ENCODE measurements around the gene PBX2. TPM values are rescaled to one million over a fixed set of nuclear protein-coding genes. Genes with fewer than 3 reads are reported as not detected.
"Not testable (repeated sequence)": the region's sequence is repeated elsewhere in the genome, so short reads cannot be mapped to it uniquely, and the experiment has no call there.

Gene PBX2
- total RNA-seq, 1 experiment from 2014 or later = 14.3 TPM

DNA sequence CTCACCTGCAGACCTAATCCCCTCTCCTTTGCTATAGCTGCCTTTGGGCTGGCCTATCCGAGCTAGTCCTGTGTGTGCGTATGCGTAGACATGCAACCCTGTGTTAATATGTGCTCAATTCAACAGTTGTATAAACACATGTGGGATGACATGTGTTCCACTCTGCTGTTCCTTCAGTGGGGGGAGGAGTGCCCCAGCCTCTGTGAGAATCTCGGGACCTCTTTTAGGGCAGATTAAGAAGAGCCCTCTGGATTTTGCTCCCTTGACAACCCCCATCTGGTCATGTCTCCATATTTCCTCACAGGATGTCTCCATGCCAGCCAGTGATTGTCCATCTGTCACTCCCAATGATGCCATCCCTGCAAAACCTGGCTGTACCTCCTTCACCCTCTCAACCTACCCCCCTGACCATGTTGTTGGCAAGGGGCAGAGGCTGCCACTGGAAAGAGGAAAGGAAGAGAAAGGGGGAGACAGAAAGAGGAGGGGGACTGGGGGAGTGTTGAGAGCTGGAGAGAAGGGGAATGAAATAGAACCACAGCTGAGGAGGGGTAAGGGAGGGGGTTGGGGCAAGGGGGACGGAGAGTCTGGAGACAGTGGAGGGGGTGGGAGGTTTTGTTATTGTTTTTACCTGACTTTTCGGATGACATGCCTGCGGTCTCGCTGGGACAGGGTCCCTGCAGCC is 38.7 kb downstream of the PBX2 start:
- DNase-seq (ENCODE audit: low spot score) = no peak

DNA sequence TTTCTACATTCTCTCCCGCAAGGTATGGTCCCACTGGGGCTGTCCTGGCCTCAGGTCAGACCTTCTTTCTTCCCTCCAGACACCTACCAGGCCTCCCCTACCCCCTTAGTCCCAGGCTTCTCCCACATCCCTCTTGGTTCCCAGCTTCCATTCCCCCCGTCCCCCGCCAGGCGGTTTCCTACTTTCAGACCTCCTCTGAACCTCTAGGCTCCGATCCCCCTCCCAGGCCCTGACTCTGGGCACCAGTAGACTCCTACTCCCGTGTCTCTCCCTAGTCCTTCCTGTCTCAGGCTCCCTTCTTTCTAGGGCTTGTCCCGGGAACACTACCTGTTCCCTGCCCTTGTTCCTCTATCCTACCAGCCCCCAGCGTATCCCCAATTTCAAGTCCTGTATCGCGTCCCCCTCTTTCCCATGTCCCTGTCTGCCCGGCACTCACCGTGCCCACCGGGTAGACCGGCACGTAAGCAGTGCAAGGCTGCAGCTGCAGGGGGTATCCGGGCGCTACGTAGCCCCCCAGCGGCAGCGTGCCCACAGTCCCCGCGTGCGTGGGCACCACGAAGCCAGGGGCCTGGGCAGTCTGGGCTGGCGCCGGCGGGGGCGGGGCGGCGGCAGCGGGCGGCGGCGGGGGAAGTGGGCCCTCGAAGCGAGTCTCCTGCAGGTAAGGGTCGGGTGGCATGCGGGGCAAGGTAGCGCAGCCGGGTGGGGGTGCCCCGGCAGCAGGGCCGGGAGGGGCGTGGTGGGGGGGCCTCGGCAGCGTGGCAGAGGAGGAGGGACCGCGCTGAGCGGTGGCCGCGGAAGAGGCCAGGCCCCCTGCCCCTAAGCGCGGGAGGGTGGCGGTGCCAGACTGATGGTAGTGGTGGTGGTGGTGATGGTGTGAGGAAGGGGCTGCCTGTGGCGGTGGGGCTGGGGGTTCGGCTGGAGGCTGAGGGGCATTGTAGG is 39.8 kb downstream of the PBX2 start:
- no peak for DNase-seq (ENCODE audit: low spot score)

DNA sequence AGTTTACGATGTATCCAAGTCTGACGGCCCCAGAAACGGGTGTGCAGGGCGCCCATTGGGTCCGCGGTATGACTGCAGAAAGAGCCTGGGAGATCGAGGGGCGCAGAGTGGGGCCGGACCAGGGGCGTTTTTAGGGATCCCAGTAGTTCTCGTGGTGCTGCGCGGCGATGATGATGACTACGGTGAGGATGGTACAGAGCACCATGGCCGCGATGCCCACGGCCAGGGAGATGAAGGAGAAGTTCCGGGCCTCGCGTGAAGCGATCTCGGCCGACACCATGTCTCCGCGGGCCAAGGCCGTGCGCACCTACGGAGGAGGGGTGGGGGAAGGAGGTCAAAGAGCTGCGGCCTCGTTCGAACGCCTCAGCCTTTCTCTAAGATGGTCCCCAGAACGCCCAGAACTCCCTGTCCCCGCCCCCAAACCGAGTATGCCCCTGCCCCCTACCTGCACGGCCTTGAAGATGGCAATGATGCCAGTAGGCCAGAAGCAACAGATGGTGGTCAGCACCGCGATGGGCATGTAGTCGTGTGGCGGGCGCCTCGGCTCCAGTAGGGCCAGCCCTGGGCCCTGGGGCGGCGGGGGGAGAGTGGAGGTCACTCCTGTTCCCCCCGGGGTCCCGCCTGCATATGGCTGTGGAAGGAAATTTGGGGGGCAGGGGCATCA is 40.8 kb downstream of the PBX2 start:
- DNase-seq (ENCODE audit: low spot score) = no peak

DNA sequence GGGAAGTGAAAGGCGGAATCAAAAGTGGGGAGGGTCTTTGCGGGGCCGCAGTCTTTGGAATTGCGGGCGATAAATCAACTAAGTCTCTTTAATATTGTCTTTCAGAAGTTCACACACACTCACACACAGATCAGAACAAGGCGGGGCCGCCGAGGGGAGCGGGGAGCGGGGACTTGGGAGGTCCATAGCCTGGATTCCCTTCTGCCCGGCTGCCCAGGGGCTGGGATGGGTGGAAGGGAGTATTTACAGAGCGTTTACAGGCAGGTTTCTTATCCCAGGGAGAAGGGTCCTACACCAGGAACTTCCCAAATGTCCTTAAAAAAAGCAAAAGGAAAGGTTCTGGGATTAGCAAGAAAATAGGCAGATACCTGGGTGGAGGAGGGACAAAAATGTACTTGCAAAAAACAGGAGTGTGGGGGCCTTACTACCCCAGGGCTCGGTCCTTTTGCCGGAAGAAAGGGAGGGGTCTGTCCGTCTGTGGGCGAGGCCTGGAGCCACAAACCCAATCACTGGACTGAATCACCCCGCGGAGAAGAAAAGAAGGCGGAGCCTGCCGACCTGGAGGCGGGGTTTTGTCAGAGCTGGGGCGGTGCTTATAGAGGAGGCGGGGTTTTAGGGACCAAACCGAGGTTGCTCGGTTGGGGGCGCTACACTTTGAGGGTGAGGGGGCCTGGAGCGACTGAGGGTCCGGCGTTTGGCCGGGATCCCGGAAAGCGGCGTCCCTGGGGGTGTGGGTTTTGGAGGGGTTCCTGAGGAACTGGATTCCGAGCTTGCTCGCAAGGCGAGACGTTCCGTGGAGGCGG is 41.5 kb downstream of the PBX2 start:
- DNase-seq (ENCODE audit: low spot score) = no peak

DNA sequence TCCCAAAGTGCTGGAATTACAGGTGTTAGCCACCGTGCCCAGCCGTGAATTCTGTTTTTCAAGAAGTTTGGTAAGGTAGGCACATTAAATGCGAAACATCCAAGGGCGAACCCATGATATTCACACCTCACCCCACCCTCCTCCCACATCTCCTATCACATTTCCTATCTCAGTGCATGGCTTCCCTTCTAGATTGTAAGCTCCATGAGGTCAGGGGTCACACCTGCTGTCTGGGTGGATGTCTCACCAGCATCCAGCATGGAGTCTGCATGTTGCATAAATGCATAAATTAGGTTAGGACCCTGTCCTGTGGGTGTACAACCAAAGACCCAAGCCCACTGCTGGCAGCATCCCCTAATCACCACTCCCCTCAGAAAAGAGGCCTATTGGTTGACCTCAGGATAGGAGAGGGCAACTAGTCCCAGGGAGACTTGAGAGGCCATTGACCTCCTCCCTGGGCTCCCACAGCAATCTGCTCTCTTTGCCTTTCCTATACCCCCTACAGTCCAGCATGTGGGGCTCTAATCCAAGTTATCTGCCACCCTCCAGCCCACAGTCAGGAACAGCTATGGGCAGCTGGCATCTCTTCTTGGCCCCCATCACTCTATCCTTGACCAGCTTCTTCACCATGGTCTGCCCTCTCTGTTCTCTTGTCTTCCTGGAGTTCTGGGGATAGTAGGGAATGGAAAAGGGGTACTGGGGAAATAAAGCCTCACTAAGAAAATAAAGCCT is 42.4 kb downstream of the PBX2 start:
- DNase-seq (ENCODE audit: low spot score) = no peak

DNA sequence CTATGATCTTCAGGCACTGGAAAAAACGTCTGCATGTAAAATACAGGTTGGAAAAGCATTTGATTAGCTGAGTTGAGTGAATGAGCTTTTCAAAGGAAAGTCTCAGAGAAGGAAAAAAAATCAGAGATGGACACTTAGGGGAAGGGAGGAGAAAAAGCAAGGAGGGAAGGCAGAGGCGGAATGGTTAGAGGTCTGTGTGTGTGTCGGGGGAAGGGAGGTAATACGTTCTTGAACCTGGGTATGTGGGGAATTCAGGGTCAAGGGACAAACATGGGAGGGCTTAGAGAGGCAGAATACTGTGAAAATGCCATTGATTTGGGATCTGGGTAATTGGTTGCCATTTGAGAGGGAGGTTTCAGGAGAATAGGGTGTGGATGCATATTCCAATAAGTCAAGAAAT is 43.3 kb downstream of the PBX2 start:
- no peak for DNase-seq (ENCODE audit: low spot score)

DNA sequence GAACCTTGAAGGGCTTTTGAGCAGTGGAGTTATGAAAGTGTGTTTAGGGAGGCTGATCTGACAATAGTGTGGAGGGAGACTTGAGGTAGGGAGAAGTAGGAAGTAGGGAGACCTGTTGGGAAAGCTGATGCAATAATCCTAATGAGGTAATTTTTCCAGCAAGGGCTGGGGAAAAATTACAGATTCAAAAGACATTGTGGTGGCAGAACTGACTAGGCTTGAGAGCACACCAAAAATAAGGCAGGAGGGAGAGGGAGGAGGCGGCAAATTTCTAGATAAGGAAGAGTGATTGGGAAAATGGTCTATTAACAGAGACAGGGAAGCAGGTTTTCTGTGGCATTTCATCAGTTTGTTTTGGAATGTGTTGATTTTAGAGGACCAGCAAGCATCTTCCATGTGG is 43.7 kb downstream of the PBX2 start:
- DNase-seq (ENCODE audit: low spot score) = no peak

DNA sequence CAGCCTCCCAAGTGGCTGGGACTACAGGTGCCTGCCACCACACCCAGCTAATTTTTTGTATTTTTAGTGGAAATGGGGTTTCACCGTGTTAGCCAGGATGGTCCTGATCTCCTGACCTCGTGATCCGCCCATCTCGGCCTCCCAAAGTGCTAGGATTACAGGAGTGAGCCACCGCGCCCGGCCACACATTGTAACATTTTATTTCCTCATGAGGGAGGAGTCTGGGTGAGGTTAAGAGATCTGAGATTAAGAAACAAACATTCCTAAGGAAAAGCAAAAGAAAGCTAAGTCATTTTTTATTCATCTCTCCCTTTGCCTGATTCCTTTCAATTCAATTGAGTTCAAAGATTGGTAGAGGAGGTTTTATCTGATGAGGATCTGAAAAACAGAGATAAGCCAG is 45.8 kb downstream of the PBX2 start:
- DNase-seq (ENCODE audit: low spot score) = not testable (repeated sequence)

DNA sequence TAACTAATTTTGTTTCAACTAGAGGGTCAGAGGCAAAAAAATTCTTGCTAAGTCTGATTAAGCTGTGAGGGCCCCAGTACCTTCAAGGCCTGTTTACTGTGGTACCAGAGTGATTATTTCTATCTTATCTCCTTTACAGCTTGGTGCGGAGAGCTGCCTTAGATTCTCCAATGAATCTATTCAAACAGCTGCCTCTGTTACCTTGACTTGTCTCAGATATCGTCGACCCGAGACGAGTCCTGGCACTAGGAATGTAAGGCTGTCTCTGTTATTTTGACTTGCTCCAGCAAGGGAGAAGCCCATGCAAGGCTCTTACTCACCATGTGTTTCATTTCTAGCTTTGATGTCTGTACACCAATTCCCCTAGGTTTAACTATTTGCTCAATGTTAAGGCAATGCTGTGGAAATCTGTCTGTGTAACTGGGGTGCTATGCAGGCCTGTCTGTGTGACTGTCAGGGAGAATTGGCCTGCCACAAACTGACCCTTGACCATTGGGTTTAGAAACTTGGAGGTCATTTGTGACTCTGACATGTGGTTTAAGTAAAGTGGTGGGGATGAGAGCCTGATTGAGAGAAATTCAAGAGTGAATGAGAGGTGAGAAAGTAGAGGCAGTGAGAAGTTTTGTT is 49.5 kb downstream of the PBX2 start:
- DNase-seq (ENCODE audit: low spot score) = no peak

DNA sequence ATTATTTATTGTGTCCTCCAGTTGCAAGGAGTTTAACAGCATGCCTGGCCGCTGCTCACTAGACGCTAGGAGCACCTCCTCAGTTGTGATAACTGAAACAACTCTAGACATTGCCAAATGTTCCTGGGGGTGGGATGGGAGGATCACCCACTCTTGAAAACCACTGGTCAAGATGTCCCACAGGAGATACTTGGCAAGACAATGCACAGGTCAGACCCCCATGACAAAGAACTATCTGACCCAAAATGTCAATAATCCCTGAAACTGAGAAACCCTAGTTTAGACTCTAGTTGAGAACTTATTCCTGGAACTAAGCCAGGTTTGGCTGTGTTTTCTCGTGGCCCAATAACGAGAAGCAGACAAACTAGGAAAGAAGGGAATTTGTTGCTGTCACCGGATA is 50.4 kb downstream of the PBX2 start:
- DNase-seq (ENCODE audit: low spot score) = no peak

DNA sequence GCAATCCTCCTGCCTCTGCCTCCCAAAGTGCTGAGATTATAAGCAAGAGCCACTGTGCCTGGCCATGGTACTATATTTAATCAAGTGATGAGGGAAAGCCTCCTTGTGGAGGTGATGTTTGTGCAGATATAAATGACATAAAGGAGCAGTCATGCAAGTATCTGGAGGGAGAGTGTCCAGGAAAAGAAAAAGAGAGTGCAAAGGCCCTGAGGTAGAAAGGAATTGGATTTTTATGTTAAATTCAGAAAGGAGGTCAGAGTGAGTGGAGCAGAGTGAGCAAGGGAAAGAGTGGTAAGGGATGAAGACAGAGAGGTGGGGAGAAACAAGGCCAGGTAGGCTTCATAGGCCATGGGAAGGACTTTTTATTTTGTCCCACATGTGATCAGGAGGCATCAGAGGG is 52.5 kb downstream of the PBX2 start:
- DNase-seq (ENCODE audit: low spot score) = no peak

Other genes with a start within 250 kb of the PBX2 start
- gene CFB, start 244.1 kb downstream of the PBX2 start, total RNA-seq (2014; rRNA removed; shearing (Covaris generic)) = 1.5 and 4.3 TPM in 2 replicates
- gene NELFE, start 231.2 kb downstream of the PBX2 start, total RNA-seq (2014; rRNA removed; shearing (Covaris generic)) = 140 and 141 TPM in 2 replicates
- gene SKIC2, start 231.0 kb downstream of the PBX2 start, total RNA-seq (2014; rRNA removed; shearing (Covaris generic)) = 21.1 and 23.8 TPM in 2 replicates
- gene DXO, start 218.1 kb downstream of the PBX2 start, total RNA-seq (2014; rRNA removed; shearing (Covaris generic)) = 11.0 and 13.5 TPM in 2 replicates
- gene C4A, start 208.1 kb downstream of the PBX2 start, total RNA-seq (2014; rRNA removed; shearing (Covaris generic)) = 7.2 and 8.5 TPM in 2 replicates
- gene C4B, start 175.4 kb downstream of the PBX2 start, total RNA-seq (2014; rRNA removed; shearing (Covaris generic)) = 6.5 and 10.9 TPM in 2 replicates
- 0.48 TPM in 1 of 2 replicates, not detected in the other for gene CYP21A2, start 151.8 kb downstream of the PBX2 start, total RNA-seq (2014; rRNA removed; shearing (Covaris generic))
- gene TNXB, start 80.9 kb downstream of the PBX2 start, total RNA-seq (2014; rRNA removed; shearing (Covaris generic)) = 0.06 and 0.29 TPM in 2 replicates
- 17.1 and 23.4 TPM in 2 replicates for gene ATF6B, start 62.0 kb downstream of the PBX2 start, total RNA-seq (2014; rRNA removed; shearing (Covaris generic))
- 11.7 and 14.2 TPM in 2 replicates for gene FKBPL, start 59.9 kb downstream of the PBX2 start, total RNA-seq (2014; rRNA removed; shearing (Covaris generic))
- 0.10 TPM in 1 of 2 replicates, not detected in the other for gene PRRT1, start 38.3 kb downstream of the PBX2 start, total RNA-seq (2014; rRNA removed; shearing (Covaris generic))
- 19.3 and 25.7 TPM in 2 replicates for gene PPT2, start 36.1 kb downstream of the PBX2 start, total RNA-seq (2014; rRNA removed; shearing (Covaris generic))
- gene EGFL8, start 25.6 kb downstream of the PBX2 start, total RNA-seq (2014; rRNA removed; shearing (Covaris generic)) = 0.43 and 1.7 TPM in 2 replicates
- 45.6 and 51.3 TPM in 2 replicates for gene AGPAT1, start 14.1 kb downstream of the PBX2 start, total RNA-seq (2014; rRNA removed; shearing (Covaris generic))
- 55.7 and 56.9 TPM in 2 replicates for gene RNF5, start 11.8 kb downstream of the PBX2 start, total RNA-seq (2014; rRNA removed; shearing (Covaris generic))
- 0.41 TPM in 1 of 2 replicates, not detected in the other for gene AGER, start 5.9 kb downstream of the PBX2 start, total RNA-seq (2014; rRNA removed; shearing (Covaris generic))
- gene GPSM3, start 2.4 kb upstream of the PBX2 start, total RNA-seq (2014; rRNA removed; shearing (Covaris generic)) = 3.2 and 3.9 TPM in 2 replicates
- 0.23 and 0.43 TPM in 2 replicates for gene NOTCH4, start 33.9 kb upstream of the PBX2 start, total RNA-seq (2014; rRNA removed; shearing (Covaris generic))
- gene TSBP1, start 181.7 kb upstream of the PBX2 start, total RNA-seq (2014; rRNA removed; shearing (Covaris generic)) = not detected in 2 replicates
- not detected in 2 replicates for gene BTNL2, start 217.0 kb upstream of the PBX2 start, total RNA-seq (2014; rRNA removed; shearing (Covaris generic))
- gene HLA-DRA, start 249.7 kb upstream of the PBX2 start, total RNA-seq (2014; rRNA removed; shearing (Covaris generic)) = 0.53 and 3.3 TPM in 2 replicates

Measured in H4 (cell line).